ENCODE measurements around the gene CELF6. TPM values are rescaled to one million over a fixed set of nuclear protein-coding genes. Genes with fewer than 3 reads are reported as not detected.

The CELF6 gene
- total RNA-seq, 4 donors from 2014 or later, result 0.70 to 1.5 (median 0.99) TPM

GRCh38 chr15:72312605-72313447, 7.1 kb downstream of the CELF6 start:
- H3K9me3 ChIP-seq, result no peaks in the 10 kb centered on the region
- H3K27ac ChIP-seq, result no peak overlapping the region
- peak in 1 of 2 donors; percentile 81 for DNase-seq (ENCODE audit: low spot score in 2 of 2)
- WGBS, result 56% methylated on average over 2 of the region's 2 CpGs
- H3K4me3 ChIP-seq, result no peak overlapping the region
- no peaks in the 10 kb centered on the region for H3K36me3 ChIP-seq
- H3K27me3 ChIP-seq, result no peaks in the 10 kb centered on the region
- H3K4me1 ChIP-seq, result peaks cover 2% of the 10 kb centered on the region
- TF ChIP-seq, protein P1, sequence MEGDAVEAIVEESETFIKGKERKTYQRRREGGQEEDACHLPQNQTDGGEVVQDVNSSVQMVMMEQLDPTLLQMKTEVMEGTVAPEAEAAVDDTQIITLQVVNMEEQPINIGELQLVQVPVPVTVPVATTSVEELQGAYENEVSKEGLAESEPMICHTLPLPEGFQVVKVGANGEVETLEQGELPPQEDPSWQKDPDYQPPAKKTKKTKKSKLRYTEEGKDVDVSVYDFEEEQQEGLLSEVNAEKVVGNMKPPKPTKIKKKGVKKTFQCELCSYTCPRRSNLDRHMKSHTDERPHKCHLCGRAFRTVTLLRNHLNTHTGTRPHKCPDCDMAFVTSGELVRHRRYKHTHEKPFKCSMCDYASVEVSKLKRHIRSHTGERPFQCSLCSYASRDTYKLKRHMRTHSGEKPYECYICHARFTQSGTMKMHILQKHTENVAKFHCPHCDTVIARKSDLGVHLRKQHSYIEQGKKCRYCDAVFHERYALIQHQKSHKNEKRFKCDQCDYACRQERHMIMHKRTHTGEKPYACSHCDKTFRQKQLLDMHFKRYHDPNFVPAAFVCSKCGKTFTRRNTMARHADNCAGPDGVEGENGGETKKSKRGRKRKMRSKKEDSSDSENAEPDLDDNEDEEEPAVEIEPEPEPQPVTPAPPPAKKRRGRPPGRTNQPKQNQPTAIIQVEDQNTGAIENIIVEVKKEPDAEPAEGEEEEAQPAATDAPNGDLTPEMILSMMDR (IDR thresholded peaks at IDR 0.05), result peak; percentile 62 to 69
- TF ChIP-seq POLR2AphosphoS5 (IDR thresholded peaks at IDR 0.05), result no peak

DNA sequence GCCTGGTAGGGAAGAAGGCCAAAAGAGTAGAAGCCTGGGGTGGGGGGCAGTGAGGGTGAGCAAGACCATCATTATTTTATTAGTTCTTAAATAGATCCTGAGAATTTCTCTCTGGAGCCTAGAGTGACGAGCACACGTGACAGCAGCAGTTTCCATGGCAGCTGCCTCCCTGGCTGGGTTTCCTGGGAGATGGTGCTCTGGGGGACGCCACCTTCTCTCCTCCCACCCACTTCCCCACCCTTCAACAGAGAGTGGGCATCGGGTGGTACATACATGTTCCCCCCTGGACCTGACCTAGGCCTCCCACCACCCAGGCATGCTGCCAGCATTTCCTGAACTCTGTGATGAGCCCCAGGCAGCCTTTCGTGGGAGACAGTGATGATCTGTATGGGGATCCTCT, 12.9 kb downstream of the CELF6 start:
- Histone ChIP-seq H3K27ac (no peak overlapping the region), H3K4me1 (no peaks in the 10 kb centered on the region), H3K27me3 (no peaks in the 10 kb centered on the region), H3K9me3 (no peaks in the 10 kb centered on the region), H3K4me3 (no peak overlapping the region), H3K36me3 (no peaks in the 10 kb centered on the region)
- WGBS, result 72% methylated on average over 4 of the region's 5 CpGs
- TF ChIP-seq POLR2AphosphoS5 (IDR thresholded peaks at IDR 0.05), result no peak
- no peak for TF ChIP-seq POLR2A (IDR thresholded peaks at IDR 0.05)
- no peak for TF ChIP-seq EP300 (IDR thresholded peaks at IDR 0.05)
- TF ChIP-seq, protein P1 (IDR thresholded peaks at IDR 0.05), result no peak
- DNase-seq (ENCODE audit: low spot score in 2 of 2), result peak in 1 of 2 donors; percentile 40

GRCh38 chr15:72306211-72306785, 13.7 kb downstream of the CELF6 start:
- 67% methylated on average over 9 of the region's 10 CpGs for WGBS

DNA sequence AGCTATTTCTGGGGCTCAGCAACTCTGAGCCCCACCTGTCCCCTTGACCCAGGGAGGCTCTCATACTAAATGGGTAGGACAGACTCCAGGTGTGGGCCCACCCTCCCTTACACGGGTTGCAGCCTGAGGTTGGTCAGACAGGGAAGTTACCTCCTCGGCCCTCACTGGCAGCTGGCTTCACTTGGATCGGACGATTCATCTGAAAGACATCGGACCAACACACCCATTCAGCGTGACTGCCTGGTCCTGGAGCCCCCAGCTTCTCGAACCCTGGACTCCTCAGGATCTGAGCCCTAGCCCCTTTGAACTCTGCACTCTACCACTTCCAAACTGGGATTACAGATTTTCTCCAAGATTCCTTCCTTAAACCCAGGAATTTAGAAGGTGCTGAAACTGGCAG, 15.4 kb downstream of the CELF6 start:
- no peaks in the 10 kb centered on the region for H3K36me3 ChIP-seq
- WGBS, result 96% methylated on average over 4 of the region's 7 CpGs
- DNase-seq (ENCODE audit: low spot score in 2 of 2), result peak in 1 of 2 donors; percentile 65

More at GRCh38 chr15:72306211-72306785, 13.7 kb downstream of the CELF6 start:
- H3K4me1 ChIP-seq, result no peaks in the 10 kb centered on the region
- no peak for TF ChIP-seq POLR2A (IDR thresholded peaks at IDR 0.05)
- TF ChIP-seq POLR2AphosphoS5 (IDR thresholded peaks at IDR 0.05), result no peak
- TF ChIP-seq EP300 (IDR thresholded peaks at IDR 0.05), result no peak
- TF ChIP-seq, protein P1 (IDR thresholded peaks at IDR 0.05), result no peak
- H3K9me3 ChIP-seq, result no peaks in the 10 kb centered on the region
- peak in 1 of 2 donors; percentile 72 for DNase-seq (ENCODE audit: low spot score in 2 of 2)
- H3K4me3 ChIP-seq, result no peak overlapping the region
- no peaks in the 10 kb centered on the region for H3K36me3 ChIP-seq
- no peaks in the 10 kb centered on the region for H3K27me3 ChIP-seq
- H3K27ac ChIP-seq, result no peak overlapping the region

More for the DNA sequence above, 15.4 kb downstream of the CELF6 start:
- Histone ChIP-seq H3K27me3 (no peaks in the 10 kb centered on the region), H3K27ac (no peak overlapping the region), H3K9me3 (no peaks in the 10 kb centered on the region), H3K4me1 (no peaks in the 10 kb centered on the region), H3K4me3 (no peak overlapping the region)
- no peak for TF ChIP-seq POLR2AphosphoS5 (IDR thresholded peaks at IDR 0.05)
- TF ChIP-seq EP300 (IDR thresholded peaks at IDR 0.05), result no peak
- TF ChIP-seq POLR2A (IDR thresholded peaks at IDR 0.05), result no peak
- TF ChIP-seq, protein P1 (IDR thresholded peaks at IDR 0.05), result no peak

All from suprapubic skin (tissue), 4 donors.